NCI-H1105 treated with DMSO at 0.1 percent for 48 hours (cell line): ENCODE results near the gene SLC2A1.
A peak's percentile ranks its signal among the peaks of the same experiment; 100 is the strongest.

Source experiments
- DNase-seq: peaks from one replicate; lab custom pipeline; 2025; lab: John Stamatoyannopoulos, UW

The SLC2A1 gene

DNA sequence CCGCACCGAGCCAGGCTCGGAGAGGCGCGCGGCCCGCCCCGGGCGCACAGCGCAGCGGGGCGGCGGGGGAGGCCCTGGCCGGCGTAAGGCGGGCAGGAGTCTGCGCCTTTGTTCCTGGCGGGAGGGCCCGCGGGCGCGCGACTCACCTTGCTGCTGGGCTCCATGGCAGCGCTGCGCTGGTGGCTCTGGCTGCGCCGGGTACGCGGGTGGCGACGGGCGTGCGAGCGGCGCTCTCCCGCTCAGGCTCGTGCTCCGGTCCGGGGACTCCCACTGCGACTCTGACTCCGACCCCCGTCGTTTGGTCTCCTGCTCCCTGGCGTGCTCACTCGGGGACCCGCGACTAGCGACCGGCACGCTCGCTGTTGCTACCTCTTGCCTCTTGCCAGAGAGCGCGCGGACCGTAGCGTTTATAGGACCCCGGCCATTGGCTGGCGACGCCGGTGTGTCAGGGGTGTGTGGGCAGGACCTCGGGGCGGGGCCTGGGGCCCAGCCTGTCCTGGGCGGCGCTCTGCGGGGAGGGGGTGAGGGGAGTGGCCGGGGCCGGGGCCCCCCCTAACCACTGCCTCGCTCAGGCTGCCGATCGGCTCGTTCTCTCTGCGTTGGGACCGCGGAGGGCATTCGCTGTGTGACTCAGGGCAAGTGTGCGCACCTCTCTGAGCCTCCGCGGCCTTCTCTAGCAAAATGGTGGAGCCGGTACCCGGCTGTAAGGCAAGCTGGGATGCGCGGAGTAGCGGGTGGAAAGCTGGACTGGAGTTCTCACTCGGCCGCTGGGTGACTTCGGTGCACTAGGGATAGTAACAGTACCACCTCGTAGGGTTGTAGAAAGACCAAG is at the start of gene SLC2A1:
TSS of gene SLC2A1 (minus strand) at position 381 of the 832 bp plus-strand sequence. CDS start at position 164, 217 bp downstream.
- DNase-seq, result peak; percentile 94

DNA sequence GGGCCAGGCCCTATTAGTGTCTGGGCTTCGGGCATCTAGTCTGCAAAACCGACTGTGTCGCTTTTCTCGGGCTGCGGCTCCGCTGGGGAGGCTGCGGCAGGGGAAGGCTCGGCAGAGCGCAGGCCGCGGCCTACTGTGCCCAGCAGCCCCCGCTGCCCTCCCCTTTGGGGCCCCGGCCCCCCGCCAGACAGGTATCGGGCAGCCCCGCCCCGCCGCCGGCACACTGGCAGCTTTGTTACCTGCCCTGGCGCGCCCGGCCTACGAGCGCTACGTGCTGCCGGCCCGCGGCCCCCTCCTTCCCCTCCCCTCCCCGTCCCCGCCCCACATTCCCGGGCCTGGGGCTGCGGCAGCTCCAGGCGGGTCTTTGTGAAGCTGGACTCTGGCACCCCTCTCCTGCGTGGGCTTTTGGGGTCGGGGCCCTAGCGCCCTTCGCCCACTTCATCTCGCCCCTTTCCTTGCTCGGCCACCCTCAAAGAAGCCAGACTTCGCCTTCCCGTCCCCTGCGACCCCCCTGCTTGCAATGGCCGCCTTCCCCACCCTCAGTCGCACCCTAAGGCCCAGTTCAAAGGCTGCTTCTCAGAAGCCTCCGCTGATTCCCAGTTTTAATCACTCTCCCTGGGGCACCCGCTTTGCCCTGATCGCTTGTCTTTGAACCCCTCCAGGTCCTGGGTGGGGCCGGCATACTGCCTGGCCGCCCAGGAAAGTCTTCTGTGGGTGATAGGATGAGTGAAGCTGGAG is 48.9 kb upstream of the SLC2A1 start:
- DNase-seq, result no peak

DNA sequence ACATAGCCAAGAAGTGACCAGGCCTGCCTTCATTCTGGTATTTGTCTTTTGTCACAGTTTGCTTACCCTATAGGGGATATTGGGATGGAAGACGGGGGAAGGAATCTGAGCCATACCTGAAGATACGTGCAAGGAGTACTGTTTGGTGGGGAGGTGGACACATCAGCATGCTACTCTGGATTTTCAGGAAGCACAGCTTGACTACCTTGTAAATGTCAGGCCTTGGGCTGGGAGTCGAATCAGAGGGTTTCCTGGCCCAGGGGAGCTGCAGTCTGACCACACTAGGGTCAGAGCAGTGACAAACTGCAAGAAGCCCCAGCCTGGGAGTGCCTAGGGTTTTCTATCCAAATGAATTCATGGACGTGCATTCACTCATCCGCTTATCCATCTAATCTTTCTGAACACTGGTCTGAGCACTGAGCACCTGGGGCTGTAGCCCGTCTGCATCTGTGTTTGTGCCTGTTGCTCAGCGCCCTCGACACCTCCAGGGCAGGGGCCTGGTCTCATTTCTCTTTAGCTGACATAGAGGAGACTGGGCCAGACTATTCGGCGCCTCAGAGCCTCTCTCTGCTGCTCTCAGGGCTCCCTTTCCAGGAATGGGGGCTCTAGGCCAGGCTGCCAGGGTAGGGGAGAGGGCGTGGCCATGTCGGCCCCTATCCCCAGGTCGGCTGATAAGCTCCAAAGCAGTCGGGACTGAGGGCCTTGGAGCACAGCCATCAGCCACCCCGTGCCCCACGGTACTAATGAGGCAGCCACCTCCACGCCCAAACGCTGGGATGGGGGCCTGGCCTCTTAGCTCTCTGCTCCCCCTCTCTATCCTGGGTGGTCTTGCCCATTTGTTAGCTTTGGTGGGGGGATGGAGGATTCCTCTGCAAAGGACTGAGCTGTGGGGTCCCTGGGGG is 47.0 kb upstream of the SLC2A1 start:
- DNase-seq, result no peak

GRCh38 chr1:43004587-43005459 is 46.2 kb upstream of the SLC2A1 start:
- DNase-seq, result no peak

GRCh38 chr1:43002766-43003165 is 44.1 kb upstream of the SLC2A1 start:
- DNase-seq, result no peak

GRCh38 chr1:43002116-43002515 is 43.4 kb upstream of the SLC2A1 start:
- DNase-seq, result no peak

GRCh38 chr1:43001434-43001833 is 42.8 kb upstream of the SLC2A1 start:
- DNase-seq, result no peak

DNA sequence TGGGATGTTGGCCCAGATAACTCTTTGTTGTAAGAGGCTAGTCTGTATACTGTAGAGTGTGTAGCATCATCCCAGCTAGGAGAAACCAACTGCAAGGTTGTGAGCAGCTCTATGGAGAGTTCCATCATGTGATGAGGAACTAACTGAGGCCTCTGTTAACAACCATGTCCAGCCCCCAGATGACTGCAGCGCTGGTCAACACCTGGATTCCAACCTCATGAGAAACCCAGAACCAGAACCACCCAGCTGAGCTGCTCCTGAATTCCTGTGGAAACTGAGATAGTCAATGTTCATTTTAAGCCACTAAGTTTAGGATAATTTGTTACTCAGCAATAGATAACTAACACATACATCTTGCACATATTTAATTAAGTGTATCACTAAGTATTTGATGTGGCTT is 41.6 kb upstream of the SLC2A1 start:
- no peak for DNase-seq

- no peak for DNase-seq
Measured at GRCh38 chr1:42999308-42999707, 40.6 kb upstream of the SLC2A1 start.

DNA sequence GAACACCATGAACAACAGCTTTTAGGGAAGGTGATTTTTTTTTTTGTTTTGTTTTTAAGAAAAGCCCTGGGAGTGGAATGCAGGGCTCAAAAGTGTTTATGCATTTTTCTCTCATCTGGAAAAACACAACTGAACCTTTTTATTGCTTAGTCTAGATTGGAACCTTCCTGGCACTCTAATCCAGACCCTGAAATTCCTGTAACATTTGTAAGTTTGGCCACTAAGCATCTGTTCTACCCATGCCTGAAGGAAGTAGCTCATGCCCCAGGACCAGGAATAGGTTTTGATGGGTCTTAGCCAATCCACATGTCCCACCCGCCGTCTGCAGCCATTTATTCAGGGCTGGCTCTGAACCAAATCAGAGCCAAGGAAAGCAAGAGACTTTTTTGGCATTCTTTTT is 39.7 kb upstream of the SLC2A1 start:
- no peak for DNase-seq

DNA sequence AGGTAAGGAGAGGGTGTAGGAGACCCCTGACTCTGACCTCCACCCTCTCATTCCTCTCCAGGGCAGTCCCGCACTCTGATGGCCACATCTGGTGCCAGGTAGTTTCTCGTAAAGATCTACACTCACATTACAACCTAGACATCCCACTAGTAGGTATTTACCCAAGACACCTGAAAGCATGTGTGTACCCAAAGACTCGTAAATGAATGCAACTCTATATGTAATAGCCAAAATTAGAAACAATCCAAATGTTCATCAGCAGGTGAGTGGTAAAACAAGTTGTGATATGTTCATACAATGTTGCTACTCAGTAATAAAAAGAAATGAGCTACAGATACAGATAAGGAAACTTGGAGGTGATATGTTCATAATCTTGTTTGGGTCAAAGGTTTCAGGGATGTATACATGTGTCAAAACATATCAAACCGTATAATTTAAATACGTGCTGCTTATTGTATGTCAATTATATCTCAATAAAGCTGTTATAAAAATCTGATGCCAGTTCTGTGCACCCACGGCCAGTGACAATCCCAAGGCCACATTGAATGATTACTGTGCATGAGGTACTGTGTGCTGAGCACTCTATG is 37.8 kb upstream of the SLC2A1 start:
- no peak for DNase-seq

- DNase-seq, result no peak
Measured at GRCh38 chr1:42993502-42994136, 35.0 kb upstream of the SLC2A1 start.

DNA sequence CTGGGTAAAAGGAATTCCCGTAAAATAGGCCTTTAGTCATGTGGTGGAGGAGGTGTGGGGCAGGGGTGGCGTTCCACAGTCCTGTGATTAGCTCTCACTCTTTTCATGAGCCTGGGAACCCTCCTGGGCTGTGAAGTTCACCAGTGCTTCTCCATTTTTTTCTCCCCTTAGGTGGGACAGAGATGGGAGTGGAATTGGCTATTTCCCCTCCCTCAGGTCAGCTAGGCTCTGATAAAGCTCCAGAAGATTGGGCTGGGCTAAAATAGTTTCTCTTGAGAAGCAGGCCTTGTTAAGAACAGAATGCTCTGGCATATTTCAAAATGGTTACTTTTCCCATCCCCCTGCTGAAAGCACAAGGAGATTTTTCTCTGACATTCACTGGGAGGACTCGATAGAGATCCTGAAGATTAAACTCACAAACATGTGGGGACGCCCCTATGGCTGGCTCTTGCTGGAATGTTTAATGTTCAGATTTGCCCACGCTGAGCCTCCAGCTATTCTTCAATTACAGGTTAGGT is 33.4 kb upstream of the SLC2A1 start:
- no peak for DNase-seq

- DNase-seq, result no peak
Measured at GRCh38 chr1:42990757-42991346, 32.2 kb upstream of the SLC2A1 start.

DNA sequence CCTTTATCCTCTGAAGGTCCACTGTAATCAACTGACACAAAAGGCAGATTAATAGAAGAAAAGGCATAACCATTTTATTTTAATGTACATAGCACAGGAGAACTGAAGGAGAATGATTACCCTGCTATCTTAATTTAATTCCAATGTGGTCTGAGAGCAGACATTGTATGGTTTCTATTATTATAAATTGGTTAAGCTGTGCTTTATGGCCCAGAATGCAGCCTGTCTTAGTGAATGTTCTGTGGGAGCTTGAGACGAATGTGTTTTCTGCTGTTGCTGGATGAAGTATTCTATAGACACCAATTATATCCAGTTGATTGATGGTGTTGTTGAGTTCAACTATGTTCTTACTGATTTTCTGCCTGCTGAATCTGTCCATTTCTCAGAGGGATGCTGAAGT is 25.0 kb upstream of the SLC2A1 start:
- no peak for DNase-seq

- no peak for DNase-seq
Measured at GRCh38 chr1:42983253-42983652, 24.6 kb upstream of the SLC2A1 start.

DNA sequence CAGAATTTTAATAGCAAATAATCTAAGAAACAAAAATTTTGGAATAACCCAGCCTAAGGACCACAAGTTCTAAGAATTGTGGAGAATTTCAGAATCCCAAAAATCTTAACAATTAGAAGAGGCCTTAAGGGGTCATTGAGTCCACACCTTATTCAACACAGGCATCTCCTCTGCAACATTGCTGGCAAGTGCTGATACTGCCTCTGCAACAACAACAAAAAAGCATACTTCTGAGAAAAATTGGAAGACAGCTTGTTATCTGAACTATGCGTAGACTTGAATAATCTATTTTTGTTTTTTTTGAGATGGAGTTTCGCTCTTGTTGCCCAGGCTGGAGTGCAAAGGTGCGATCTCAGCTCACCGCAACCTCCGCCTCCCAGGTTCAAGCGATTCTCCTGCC is 24.0 kb upstream of the SLC2A1 start:
- DNase-seq, result no peak

DNA sequence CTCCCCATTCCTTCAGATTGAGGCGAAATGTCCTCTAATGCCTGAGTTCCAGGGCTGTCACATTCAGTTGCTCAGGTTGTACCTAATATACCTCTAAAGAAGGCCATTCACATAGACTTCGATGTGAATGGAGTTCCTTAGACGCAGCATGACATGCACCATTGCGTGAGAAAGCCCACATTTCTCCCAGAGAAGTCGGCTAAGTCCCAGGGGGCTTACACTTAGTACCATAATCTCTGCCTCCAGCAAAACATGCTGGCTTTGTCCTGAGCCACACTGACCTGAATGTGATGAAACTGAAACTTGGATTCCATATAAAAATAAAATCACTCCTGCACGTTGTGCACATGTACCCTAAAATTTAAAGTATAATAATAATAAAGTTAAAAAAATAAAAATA is 23.2 kb upstream of the SLC2A1 start:
- DNase-seq, result no peak

- no peak for DNase-seq
Measured at GRCh38 chr1:42981255-42981805, 22.7 kb upstream of the SLC2A1 start.
